NCI-H460 (cell line): ENCODE data around the gene NDRG2. TPM values are rescaled to one million over a fixed set of nuclear protein-coding genes. Genes with fewer than 3 reads are reported as not detected.
A peak's percentile ranks its signal among the peaks of the same experiment; 100 is the strongest.
"Not testable (repeated sequence)": the region's sequence is repeated elsewhere in the genome, so short reads cannot be mapped to it uniquely, and the experiment has no call there.

Experiments
- DNase-seq: peaks from one replicate; pipeline ENCODE4 v3.0.0-alpha.2; 2016; ENCODE audit warnings: low read depth; ENCODE audit errors: extremely low read depth
- total RNA-seq: library from RNA; depleted of rRNA; stranded (reverse); fragments of >200 nt; shearing (Covaris generic); gene quantifications from 2 replicates; pipeline ENCODE4 v1.2.3, GENCODE V29; 2014

NDRG2 gene
- total RNA-seq, 1 experiment from 2014 or later, result 3.4 TPM

DNA sequence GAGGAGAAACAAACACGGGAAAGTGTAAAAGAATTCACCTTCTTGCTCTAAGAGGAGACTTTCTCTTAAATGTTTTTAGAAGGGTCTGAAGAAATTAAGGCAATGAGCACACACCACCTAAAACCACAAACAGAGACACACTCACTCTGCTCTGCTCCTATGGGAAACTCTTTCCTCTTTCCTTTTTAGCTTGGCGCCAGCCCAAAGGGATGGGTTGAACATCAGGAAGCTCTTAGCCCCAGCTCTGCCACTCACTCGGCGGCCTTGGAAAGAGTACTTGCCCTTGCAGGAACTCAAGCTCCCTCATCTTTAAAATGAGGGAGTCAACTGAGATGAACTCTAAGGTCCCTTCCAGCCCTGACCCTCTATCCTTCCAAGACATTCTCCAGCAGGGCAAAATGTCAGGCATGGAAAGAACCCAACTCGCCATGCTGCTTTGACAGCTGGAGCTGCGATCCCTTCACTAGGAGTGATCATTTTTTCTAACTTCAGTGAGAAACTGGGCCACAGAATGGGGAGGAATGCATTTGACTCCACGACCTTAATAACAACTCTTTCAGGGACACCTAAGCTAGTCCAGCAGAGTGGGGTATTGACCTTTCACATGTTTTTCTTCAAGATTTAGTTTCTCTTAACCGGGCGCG lies 31.8 kb upstream of the NDRG2 start:
- no peak for DNase-seq

DNA sequence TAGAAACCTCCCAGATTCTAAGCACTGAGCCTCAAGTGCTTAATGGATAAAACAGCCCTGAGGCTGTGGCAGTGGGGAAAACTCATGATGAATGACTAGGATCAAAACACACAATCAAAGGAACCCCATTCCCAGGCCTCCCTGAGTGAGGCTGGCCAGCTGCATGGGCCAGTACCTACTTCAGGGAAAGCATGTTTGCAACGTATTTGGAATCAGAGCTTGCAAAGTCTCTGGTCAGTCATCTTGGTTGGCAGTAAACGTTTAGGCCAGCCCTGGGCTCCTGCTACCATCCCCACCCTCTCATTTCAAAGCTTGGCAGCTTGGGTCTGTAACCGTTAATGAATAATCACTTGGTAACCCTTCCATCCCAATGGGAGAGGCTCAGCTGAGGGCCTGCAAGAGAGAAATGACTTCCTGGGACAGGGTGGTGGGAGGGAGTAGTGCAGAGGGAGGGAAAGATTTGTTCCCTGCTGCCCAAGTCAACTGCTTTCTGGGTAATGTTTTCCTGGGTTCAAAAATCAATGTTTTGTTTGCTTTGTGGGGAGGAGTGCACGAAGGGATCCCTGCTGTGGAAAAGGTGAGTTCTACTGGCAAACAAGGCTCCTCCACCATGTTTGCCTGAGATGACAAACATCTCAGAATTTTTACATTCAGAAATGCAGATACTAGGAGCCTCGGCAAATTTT lies 30.7 kb upstream of the NDRG2 start:
- DNase-seq, result no peak

DNA sequence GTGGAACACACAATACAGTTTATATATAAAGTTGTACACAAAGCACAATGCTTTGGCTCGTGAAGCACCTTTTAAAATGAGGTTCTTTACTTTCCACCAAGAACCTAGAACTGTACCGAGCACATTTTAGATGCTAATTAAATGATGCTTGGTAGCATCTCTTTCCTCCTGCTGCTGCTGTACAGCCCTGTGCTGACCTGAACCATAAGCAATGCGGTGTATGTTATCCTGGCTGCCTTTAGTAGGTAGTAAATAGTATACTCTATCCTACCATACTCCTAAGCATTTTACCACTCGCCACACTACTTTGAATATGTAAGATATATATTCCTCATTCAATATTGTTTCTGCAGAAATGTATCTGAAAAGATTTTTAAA lies 29.9 kb upstream of the NDRG2 start:
- no peak for DNase-seq

DNA sequence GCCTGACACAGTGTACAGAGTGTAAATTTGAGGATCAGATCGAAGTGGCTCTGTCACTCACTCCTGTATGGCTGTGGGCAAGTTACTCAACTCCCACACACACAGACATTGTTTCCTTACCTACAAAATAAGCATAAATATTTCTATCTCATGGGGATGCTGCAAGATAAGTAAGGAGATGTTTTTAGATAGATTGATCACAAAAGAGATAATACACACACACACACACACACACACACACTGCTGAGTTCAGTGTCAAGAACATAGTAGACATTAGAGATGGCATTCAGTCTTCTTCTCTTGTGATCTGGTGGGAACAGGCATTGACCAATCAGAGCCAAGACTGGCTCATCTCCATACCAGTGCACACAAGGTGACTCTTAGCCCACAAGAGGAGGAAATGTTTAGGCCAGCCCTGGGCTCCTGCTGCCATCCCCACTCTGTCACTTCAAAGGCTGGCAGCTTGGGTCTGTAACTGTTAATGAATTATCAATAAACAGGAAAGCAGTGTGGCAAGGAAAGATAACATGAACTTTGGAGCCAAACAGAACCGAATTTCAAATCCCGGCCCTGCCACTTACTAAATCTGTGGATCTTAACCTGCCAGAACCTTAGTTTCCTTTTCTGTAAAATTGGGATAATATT lies 29.4 kb upstream of the NDRG2 start:
- DNase-seq, result no peak

DNA sequence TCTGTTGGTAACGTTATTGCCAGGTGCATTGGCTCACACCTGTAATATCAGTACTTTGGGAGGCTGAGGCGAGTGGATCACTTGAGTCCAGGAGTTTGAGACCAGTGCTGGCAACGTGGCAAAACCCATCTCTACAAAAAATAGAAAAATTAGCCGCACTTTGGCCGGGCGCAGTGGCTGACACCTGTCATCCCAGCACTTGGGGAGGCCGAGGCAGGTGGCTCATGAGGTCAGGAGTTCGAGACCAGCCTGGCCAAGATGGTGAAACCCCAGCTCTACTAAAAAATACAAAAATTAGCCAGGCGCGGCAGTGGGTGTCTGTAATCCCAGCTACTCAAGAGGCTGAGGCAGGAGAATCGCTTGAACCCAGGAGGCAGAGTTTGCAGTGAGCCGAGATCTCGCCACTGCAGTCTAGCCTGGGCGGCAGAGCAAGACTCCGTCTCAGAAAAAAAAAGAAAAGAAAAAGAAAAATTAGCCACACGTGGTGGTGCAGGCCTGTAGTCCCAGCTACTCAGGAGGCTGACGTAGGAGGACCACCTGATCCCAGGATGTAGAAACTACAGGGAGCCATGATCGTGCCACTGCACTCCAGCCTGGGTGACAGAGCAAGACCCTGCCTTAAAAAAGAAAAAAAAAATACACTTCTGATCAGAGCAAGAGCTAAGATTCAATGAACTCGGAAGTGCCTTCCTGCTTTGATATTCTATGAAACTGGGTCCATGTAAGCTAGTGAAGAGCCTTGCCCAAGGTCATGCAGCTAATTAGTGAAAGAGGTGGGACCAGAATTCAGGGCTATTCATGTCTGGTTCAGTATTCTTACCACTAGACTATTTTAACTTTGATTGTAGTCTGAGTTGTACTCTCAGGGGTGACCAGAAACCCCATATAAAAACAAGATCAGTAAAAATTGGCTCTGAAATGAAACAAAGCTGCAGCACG lies 28.6 kb upstream of the NDRG2 start:
- no peak for DNase-seq

DNA sequence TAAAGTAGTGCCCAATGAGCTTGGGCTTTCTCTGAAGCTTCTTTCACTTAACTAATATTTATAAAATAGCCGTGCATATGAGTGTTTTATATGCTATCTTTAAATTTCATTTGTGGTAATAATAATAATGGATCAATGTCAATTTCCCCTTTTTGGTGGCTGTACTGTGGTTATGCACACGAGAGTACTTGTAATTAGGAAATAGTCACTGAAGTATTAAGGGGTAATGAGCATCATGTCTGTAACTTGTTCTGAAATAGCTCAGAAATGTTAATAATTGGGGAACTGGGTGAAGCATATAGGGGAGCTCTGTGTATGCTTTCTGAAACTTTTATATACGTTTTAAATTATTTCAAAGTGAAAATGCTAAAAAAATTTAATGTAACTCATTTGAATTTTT lies 25.7 kb upstream of the NDRG2 start:
- DNase-seq, result no peak

DNA sequence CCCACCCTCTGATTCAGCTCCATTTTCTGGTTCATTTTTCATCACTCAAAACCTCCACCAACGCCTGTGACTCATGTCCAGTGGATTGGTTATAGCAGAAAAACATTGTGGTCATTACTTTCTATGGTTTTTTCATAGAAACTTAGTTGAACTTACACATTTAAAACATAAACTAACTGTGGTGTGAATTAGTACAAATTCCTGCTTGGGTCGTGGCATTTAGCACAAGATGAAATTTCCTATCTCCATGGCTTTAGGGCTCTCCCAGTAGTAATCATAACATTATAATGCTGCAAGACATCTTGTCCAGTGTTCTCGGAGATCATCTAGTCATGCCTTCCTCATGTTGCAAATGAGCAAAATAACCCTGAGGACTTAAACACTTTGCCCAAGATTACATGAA lies 24.4 kb upstream of the NDRG2 start:
- no peak for DNase-seq

DNA sequence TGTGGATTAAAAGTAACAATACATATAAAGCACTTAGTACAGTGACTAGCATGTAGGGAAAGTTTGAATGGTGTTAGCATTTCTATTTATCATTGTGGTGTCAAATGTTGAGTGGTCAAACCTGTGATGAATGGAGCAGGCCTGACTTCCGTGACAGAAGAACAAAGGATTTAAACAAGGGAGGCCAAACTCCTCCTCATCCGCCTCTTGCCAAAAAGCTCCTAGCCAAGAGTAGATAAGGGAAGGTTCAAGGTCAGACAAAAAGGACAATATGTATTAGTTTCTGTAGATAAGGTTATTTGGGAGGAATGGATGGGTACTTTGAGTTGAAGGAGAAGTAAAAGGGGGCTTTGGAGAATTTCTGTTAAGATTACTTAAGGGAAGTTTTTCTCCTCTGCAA lies 23.8 kb upstream of the NDRG2 start:
- DNase-seq, result no peak

DNA sequence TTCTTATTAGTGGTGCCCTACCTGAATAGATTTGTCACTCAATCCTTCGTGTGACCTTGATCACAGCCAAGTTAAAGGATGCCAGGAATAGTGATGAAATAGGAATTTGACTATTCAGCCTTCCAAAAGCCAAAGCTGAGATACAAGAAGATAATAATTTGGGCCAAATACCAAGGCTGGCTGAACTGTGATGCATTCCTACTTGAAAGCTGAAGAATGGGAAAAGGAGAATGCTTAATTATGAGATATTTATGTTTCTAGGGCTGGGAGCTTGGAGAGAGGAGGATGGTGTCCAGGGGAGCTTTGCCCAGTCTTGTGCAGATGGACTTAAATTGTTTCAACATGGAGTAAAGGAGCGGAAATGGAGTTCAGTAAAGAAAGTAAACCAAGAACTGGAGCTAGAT lies 22.5 kb upstream of the NDRG2 start:
- DNase-seq, result no peak

DNA sequence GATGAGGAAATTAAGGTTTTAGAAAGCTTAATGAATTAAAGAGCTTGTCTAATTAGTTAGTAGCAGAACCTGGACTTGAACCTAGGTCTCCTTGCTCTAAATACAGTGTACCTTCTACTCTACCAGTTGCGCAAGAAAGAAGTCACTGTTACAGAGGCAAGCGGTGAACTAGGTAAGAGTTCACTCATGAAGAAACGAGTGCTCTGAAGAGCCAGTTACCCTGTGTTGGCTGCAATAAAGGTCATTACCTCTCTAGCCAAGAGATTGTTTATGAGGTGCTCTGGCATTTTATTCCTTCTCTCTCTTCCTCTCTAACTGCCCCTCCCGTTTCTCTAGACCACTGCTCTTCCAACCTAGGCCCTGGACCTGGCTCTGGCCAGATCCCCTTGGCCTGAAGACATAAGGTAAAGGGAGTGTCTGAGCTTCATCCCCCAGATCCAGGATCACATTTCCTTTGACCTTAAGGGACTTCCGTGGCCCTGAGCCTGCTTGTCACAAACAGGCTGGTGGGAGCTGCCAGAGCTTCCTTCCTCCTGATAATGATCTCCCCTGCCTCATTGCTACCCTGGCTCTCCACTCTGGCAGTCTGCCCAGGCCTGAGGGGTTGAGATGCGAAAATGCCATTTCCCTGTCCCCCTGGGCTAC lies 19.2 kb upstream of the NDRG2 start:
- DNase-seq, result no peak

DNA sequence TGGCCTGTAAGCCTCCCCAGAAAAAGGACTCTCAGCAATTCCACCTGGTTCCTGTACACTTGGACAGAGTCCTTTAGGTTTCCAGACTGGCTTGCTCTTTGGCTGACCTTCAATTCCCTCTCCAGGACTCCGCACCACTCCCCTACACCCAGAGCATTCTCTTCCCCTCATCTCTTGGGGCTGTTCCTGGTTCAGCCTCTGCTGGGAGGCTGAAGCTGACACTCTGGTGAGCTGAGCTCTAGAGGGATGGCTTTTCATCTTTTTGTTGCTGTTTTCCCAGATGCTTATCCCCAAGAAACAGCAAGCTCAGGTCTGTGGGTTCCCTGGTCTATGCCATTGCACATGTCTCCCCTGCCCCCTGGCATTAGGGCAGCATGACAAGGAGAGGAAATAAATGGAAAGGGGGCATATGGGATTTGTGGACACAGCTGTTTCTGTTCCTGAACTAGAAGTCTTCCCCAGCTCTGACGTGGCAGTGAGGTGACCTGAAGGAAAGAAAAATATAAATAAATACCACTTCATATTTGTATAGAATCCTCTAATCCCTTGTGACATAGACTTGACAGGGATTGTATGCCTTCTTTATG lies 18.6 kb upstream of the NDRG2 start:
- no peak for DNase-seq

DNA sequence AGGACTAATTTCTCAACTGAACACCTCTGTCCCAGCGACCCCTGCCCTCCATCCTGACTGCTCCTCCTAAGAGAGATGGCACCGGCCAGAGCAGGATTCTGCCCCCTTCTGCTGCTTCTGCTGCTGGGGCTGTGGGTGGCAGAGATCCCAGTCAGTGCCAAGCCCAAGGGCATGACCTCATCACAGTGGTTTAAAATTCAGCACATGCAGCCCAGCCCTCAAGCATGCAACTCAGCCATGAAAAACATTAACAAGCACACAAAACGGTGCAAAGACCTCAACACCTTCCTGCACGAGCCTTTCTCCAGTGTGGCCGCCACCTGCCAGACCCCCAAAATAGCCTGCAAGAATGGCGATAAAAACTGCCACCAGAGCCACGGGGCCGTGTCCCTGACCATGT lies 18.1 kb upstream of the NDRG2 start:
- DNase-seq, result no peak

DNA sequence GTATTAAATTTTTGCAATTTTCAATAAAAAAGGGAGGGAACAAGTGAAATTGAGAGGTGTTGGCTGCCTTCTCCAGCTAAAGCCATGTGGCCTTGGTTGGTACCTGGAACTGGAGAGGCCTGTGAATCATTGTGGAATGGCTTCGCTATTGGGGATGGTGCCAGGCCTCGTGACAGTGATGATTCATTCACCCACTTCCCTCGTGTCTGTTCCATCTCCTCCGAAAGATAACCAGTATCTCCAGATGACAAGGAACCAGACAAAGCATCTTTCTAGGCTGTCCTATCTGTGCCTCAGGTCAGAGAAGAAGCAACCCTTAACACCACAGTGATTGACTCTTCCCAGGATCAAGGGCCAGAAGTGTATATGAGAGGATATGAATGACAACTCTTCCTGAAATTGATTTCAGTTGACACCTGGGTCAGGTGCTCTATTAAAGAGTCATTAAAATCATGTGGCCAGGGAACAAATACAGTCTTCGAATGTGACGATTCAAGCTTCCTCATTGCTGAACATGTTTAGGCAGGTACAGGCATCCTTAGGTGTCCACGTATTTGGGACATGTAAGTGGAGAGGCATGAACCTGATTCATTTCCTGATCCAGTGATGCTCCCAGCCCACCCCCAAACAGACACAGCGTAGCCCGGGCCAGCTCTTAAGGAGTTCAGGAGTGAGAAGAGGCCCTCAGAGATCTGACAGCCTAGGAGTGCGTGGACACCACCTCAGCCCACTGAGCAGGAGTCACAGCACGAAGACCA lies 17.0 kb upstream of the NDRG2 start, which contains the start of gene RNASE7:
RNASE7 (plus strand) TSS at position 687 of the 758 bp plus-strand sequence. CDS start 631 bp downstream, outside the sequence.
- no peak for DNase-seq

DNA sequence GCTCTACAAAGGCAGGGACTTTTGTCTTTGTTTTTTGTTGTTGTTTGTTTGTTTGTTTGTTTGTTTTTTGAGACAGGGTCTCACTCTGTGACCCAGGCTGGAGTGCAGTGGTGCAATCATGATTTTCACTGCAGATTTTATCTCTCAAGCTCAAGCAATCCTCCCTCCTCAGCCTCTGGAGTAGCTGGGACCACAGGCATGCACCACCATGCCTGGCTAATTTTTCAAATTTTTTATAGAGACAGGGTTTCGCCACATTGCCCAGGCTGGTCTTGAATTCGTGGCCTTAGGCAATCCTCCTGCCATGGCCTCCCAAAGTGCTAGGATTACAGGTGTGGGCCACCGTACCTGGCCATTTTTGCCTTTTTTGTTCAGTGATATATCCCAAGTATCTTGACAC lies 16.1 kb upstream of the NDRG2 start:
- not testable (repeated sequence) for DNase-seq

DNA sequence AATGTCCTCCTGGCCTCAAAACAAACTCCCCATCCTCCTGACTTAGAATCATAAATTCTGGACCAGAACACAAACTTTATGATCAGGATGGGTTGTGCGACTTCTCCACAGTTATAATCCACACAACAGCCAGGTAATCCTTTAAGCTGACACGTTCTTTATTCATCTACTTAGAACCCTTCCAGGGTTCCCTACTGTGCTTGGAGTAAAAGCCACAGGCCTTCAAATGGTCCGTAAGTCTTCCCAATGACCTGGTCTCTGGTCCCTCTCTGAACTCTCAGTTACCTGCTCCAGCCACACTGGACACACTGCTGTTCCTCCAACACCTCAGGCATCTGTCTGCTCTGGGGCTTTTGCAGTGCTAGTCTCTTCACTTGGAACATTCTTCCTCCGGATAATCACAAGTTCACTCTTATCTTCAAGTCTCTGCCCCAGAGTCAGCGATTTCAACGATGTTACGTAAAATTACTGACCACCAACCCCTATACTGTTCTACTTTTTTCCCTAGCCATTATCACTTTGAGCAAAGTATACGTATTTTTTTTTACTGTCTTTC lies 15.6 kb upstream of the NDRG2 start:
- DNase-seq, result no peak

DNA sequence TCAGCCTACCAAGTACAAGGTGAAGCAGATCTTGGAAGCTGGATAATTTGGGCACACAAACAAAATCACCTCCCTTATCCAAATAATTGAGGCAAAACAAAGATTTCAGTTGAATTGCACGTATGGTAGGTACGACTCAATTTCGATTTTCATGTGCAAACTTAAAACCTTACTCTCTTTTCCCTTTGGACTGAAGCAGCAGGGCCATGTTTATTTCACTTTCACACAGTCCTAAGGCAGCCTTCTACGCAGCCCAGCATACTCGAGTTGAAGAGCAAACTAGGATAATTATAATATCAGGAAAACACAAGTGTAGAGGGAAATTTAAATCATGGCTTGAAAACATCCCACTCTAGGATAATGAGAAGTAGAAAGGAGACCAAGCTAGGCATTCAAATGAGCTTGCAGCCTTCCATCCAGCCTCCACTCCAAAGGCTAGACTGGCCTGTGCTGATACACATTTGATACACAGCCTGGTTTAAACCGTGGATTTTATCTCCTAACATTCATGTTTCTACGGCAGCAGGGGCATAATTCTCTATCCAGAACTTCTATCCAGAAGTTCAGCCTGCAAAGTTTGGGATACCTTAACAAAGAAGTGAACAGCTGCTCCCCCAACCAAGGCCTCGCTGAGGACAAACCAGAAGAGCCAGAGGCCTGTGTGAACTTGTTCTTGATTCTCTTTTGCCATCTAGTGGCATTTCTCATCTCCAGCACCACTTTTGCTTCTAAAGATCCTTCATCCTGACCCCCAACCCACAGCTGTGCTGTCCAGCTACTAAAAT lies 14.9 kb upstream of the NDRG2 start:
- peak; percentile 64 for DNase-seq

DNA sequence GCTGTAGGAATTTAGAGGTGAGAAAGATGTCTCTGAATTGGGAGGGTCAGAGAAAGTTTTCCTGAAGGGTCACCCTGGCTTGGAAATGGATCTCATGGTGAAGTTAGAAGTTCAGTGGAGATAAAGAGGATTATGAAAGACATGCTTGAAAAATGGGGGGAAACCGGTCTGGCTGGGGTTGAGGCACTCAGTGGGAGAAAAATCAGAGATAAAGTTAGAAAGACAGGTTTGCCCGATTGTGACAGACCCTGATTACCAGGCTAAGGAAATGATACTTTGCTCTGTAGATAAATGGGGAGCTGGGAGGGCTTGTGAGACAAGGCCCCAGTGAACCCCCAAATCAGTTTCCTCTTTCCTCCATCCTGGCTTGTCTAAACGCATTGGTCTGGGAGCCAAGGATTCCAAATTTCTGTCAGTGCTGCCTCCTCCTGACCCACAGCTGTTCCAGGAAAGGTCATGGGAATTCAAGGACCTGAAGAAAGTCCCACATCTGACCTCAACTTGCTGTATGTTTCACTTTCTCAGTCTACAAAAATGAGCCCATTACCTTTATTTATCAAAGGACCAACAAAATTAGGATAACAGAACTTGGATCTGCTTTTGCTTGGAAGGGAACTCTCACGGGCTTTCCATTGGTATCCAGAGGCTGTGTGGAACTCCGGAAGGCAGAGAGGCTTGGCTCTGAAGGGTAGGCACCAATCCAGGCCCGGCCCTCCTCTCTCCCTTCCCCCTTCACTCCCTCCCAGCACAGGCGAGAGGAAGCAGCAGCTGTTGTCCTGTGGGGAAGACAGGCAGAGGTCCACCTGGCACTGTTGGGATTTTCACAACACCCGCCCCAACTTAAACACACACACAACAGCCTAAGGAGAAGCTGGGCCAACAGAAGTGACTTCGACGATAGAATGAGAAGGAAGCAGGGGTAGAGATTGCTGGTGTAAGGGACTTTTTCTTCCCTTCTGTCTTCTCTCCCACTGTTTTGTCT lies 13.9 kb upstream of the NDRG2 start:
- DNase-seq, result no peak
